ENCODE data around the gene FOXP1.

DNA sequence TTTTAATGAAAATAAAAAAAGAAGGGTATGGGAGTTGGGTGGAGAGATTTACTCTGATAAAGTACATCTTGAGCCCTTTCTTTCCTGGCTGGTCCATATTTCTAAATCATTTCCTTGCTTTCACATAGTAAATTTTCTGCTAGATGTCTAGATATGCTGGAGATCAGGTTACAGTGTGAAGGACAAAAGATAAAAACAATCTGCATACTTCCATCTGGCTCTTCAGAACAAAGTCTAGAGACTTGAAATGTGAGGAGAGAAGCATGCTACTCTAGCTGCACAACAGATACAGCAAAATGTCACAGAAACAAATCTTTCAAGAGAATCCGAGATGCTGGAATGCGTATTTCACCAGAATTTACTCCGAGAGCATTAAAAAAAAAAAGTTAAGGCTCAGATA, 42.2 kb downstream of the FOXP1 start:
- TF ChIP-seq POLR2A (IDR thresholded peaks at IDR 0.05) (no peak), CTCF (IDR thresholded peaks at IDR 0.05) (no peak)

Data from uterus (tissue), 2 donors.